DMS 273 (cell line): ENCODE measurements around the gene ABHD17B.
"Not testable (repeated sequence)": the region's sequence is repeated elsewhere in the genome, so short reads cannot be mapped to it uniquely, and the experiment has no call there.

Experiments
- DNase-seq: peaks from one replicate; lab custom pipeline; 2025; ENCODE audit not compliant: unreplicated experiment; lab: John Stamatoyannopoulos, UW

Gene ABHD17B

DNA sequence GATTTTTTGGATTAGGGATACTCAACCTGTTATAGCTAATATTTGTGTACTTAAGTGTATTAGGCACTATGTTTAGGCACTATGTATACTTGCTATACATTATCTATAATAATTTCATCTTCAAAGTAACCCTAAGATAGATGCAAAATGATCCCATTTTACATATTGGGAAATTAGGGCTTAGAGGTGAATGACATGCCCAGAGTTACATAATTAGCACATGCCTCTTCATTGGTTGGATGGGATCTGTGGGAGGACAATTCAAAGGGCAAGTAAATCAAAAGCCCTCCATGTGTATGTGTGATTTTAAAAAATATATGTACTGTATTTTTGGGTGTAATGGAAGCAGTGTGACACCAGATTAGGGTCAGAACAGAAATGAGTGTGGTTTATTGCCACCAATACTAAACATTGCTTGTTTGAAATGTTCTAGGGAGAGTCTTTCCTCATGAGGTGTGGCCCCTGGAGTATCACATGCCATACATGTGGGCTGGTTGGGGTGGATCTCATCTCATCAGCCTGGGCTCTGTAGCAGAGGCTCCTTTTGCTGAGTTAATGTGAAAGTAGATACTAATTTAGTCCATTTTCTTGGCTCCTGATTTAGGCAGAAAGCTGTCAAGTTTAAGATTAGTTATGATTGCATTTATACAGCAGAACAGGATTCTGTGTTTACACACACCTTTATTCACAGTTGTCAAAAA, 6.0 kb upstream of the ABHD17B start:
- no peak for DNase-seq

DNA sequence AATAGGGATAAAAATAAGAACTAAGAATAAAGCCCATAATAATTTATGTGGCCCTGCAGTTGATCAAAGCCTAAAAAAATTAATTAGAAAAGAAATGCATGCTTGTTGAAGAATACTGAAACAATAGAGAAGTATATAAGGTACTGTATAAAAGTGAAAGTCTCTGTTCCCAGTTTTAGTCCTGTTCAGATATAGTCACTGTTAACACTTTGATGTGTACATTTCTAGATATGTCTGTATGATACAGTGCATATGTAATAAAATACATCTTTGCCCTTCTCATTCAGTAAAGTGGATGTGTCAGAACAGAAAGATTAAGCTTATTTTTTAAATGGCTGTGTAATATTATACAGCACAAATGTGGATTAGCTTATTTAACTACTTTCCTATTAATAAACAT, 4.5 kb upstream of the ABHD17B start:
- no peak for DNase-seq

DNA sequence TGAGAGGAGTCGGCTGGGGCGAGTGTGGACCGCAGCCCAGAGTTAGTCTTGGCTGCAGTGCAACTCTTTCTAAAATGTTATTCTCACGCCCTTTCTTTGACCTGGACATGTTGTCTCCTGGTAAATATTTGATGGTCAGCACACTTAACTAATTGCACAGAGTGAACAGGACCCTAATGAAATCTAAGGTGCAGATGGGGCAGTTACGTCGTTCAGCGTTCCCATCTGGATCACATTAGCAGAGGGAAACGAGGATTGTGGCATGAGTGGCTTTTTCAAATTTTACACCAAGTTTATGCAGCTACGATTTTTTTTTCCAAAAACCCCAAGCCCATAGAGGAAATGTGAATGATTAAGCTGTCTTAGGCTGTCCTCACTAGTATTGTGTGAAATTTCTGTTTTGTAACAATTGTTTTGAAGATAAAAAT, 929 bp upstream of the ABHD17B start:
- peak; percentile 79 for DNase-seq

DNA sequence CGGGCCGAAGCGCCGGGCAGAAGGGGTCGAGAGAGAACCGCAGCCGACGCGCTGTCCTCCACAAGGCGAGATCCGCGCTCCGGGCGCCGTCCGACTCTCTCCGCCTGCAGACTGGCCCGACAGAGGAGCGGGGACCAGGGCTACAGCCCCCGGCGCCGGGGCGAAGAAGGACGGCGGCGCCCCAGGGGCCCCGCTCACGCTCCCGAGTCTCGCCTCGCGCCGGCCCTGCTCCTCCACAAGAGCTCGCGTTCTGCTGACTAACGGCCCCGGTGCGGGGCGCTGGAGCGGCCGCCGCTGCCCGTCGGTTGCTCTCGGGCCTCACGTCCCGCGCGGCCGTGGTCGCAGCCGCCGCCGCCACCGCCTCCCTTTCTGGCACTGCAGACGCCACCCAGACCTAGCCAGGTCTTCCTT, 338 bp downstream of the ABHD17B start:
- peak; percentile 80 for DNase-seq

DNA sequence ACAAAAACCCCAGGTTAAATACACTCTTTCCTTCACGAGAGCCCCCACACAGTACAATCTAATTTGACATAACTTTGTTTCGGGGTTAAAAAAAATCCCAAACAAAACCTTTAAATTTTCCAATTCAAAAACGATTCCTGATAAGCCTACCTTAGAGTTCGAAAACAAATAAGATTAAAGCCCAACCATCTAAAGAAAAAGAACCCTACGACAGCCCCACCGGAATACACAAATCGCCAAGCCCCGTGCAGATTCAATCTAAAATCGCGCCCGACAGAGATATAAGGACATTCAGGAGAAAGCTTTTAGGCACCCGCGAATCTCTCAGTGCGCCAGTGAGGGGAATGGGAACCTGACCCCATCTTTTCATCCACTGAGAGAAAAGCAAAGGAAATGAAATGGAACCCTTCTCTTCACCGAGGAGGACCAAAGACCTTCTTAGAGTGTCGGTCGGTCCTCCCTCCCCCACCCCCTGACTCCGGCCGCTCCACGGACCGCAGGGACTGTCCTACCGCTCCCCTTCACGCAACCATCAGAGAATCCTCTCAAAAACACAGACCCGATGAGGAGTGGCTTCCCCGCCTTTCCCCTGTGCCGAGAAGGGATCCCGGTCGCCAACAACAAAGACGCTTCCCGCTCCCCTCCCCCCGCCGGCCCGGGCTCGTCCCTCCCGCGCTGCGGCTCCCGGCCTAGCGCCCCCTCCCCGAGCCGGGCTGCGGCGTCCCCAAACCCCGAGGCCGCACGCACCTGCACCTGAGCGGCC, 925 bp downstream of the ABHD17B start:
- peak; percentile 78 for DNase-seq

DNA sequence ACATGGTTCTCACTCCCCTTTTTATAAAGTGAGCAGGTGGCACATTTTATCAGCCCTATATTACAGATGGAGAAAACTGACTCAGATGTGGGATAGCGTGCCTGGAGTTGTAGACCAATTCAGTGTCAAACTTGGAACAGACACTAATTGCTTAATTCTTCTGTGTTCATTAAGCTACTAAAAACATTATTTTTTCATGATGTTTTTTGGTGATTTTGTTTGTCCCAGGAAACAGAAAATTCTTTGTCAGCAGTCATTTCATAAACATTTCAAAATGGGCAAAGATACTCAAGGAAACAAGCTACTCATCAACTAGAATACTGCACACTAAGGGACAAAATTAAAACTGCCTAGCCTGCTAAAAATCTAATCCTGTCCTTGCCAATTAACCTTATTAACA, 2.2 kb downstream of the ABHD17B start:
- DNase-seq, result peak; percentile 34

DNA sequence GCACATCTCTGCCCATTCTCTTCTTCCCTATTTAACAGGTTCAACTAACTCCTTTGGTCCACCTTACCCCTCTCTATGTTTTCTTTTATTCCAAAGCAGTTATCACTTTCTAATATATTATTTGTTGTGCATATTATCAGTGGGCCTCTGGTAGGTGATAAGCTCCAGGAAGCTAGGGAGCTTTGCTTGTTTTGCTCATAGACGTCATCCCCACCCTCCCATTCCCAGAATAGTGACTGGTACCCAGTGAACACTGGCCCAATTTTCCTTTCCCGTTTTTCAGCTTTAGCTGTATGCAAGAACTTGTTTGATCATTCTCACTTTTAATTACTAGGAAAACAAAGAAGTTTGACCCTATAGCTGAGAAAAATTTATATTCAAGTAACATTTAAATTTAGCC, 6.9 kb downstream of the ABHD17B start:
- no peak for DNase-seq

DNA sequence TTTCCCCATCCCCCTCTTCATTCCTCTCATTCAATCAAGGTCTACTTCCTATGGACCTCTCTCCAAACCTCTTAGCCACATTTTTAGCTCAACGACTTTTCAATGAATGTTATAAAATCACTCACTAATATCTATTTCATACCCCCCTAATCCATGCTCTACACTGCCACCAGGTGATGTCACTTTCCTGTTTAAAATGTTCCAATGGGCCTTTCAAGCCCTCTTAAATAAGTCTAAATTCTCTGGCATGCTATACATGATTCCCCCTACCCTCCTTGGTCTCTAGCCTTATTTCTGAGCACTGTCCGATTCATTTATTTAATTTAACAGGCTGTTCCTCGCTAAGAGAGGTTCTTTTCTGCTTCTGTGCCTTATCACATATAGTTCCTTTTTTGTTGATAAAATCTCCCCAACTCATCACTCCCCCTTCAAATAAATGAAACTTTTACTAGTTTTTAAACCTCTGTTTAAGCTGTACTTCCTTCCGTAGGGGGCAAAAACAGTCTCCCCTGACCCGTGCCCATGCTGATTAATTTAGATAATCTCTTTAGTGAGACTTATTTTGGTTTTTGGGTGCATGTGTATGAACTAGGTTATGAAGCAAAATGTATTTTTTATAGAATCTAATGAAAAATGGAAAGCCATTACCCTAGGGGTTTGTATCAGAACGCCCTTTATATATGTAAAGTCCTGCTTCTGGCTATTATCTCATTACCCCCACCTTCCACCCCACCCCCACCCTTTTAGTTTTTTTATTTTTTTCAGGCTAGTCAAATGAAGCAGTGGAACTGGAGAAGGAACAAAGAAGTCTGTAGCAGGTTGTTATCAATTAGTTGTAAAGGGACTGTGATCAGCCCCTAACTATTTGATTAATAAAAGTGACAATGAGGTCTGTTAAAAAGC, 9.0 kb downstream of the ABHD17B start:
- DNase-seq, result no peak

DNA sequence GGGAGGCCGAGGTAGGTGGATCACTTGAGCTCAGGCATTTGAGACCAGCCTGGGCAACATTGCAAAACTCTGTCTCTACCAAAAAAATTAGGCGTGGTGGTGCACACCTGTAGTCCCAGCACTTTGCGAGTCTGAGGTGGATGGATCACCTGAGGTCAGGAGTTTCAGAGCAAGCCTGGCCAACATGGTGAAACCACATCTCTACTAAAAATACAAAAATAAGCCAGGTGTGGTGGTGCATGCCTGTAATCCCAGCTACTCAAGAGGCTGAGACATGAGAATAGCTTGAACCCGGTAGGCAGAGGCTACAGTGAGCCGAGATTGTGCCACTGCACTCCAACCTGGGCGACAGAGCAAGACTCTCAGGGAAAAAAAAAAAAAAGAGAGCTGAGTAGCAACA, 12.2 kb downstream of the ABHD17B start:
- not testable (repeated sequence) for DNase-seq

DNA sequence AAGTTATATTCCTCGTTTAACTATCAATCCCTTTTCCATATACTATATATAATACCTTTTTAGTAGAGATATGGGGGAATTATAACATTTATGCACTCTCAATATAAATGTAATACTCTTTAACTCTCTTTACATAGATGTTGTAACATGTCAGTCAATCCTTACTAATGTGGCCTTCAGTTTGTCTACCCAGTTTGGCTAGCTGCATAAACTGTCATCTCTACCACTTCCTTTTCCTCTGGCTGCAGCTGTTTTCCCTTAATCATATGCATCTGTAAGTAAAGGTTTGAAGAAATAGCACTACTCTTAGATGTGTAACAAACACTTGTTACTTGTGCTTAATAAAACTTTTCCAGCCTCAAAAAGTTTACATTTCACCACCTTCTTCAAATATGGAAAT, 13.4 kb downstream of the ABHD17B start:
- no peak for DNase-seq

DNA sequence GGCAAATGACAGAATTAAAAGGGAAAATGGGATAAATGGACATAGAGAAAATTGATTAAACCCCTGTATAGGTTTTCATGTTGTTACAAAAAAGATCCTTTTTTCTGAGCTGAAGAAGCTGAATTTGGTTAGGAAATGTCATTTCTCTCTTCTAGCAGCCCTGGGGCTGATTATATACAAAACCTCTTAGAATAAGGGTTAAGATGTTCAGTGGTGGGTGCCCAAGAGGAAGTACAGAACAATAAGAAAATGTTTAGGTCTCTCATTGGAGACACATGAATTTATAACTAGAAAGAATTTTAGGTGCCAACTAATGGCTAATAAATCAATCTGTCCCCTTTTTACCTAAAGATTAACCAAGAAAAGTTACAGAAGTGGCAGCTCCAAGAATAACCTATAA, 14.2 kb downstream of the ABHD17B start:
- DNase-seq, result no peak

DNA sequence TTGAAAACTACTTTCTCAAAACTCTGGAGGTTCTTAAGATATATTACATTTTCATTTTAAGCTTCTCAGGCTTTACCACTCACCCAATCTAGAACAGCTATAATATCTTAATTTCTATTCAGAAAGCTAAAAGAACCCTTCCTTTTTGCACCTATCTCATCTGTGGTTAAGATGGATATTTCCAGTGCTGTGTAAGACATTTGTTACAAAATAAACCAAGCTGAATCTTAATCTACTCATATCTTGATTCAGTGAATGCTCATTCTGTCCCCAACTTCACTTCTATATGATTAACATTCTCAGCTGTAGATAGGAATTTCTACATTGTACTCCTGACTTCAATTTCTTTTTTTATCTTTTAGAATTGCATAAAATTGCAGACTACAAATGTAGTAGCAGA, 15.0 kb downstream of the ABHD17B start:
- DNase-seq, result no peak

DNA sequence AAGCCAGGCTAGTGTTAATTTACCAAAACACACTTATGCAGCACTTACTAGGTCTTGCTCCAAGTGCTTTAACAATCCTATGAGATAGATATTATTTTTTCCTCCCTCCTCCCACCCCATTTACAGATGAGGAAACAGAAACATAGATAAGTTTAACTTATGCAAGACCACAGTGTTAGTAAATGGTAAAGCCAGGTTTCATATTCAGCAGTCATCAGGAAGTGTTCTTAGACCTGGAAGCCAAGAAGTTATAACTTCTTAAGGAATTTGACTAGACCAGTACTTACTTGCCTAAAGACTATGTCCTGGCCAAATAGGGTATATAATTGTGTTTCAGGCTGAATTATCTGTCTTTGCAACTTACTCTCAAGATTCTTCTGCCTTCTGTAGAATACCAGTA, 15.9 kb downstream of the ABHD17B start:
- no peak for DNase-seq

DNA sequence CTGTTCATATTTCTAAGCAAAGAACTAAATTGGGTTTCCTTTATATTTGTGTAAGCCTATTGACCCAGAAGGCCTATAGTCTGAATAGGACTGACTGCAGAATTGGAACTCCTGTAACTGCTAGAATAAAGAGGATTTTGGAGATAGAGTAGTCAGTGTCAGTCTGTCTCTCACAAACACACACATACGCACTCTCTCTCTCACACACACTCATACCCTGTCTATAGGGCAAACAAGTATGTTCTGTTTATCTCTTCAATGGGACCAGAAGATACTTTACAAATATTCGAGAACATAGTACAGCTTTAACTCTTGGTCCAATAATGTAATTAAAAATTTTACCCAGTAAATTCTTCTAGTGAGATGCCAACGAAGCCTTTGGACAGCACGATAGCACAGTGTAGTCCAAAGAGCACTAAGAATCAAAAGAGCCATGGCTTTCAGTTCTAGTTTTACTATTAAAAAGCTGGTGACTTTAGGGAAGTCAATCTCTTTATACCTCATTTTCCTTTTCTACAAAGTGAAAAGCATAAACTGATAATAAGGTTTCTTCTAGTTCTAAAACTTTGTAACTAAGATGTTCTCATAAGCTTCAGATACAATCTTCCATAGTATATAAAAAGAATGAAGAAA, 19.3 kb downstream of the ABHD17B start:
- no peak for DNase-seq

DNA sequence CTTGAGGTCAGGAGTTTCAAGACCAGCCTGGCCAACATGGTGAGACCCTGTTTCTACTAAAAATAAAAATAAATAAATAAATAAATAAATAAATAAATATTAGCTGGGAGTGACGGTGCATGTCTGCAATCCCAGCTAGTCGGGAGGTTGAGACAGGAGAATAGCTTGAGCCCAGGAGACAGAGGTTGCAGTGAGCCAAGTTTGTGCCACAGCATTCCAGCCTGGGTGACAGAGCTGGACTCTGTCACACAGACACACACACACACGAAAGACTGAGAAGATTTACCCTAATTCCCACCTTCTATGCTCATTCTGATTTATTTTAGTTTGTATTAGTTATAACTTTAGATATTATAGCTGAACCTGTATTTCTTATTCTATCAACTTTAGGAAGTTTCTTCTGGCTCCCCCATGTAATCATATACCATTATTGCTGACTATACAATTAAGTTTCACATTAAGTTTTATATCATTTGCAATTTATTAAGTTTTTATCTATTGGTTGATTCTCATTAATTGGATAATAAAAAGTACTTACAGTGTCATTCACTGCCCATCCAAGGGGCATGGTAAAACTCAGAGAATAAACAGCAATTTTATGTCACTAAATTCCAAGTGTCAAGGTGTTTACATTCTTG, 20.8 kb downstream of the ABHD17B start:
- no peak for DNase-seq

DNA sequence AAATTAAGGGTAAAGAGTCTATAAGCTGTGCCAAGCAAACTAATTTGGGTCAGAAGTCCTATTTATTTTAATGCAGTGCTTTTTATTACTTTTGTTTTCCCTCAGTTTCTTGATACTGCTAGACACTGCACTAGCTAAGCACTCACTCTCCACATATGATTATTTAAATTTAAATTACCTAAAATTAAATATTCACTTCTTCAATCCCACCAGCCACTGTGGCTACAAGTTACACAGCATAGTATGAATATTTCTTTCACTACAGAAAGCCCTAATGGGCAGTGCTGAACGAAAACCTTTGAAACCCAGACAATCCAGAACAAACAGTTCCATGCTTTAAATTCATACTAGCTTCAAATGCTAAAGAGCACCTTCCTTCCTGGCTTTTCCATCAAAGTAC, 23.6 kb downstream of the ABHD17B start:
- no peak for DNase-seq

DNA sequence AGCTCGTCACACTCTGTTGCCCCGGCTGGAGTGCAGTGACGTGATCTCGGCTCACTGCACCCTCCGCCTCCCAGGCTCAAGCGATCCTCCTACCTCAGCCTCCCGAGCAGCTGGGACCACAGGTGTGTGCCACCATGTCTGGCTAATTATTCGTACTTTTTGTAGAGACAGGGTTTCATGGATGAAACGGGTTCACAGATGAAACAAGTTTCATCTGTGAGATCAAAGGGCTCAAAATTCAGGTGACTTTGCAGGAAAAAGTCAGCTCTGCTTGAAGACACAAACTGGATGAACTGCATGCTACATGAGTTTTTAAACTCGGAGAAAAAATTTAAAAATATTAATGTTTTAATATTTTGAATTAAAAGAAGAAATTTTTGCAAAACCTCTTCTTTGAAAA, 24.5 kb downstream of the ABHD17B start:
- no peak for DNase-seq

DNA sequence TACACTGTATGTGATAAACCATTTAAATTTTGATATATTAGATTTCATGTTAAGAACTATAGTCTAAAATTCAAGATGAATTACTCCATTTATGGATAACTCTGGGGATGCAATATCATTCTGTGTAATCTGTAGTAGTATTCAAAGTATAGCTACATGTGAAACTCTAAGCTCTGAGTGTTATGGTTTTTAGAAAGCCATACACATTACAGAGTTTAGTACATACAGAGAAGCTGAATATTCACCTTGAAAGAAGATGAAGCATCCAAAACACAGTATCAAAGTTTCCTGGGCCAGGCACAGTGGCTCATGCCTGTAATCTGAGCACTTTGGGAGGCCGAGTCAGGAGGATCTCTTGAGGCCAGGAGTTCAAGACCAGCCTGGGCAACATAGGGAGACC, 25.0 kb downstream of the ABHD17B start:
- no peak for DNase-seq

DNA sequence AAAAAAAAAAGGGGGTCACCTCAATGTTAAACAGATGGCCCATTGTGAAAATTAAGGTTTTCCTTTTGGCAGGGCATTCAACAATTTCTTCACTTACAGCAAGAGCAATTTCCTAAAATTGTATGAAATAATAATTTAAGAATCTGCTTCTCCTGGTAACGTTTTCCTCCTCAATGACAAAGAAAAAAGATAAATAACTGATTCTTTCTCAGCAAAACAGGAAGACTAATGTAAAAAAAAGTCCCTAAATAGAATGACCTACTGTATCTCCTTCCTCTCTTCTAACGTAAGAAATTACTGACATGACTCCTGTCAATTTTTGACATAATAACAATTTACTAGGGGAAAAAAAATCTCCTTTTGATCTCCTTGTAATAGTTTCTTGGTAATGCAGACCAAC, 25.5 kb downstream of the ABHD17B start:
- DNase-seq, result no peak

DNA sequence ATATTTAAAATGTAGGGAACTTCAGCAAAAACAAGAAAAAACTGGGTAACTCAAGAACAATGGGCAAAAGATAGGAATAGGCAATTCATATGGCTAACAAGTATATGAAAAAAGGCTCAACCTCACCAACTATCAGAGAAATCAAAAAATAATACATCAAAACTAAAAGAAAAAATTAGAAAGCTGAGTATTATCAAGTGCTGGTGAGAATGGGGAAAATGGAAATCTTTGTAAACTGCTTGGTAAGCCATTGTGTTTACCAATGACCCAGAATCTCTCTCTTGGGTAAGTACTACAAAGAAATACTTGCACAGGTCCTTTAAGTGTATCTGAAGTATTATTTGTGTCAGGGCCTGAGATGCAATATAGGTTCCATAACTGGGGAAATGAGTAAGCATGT, 27.0 kb downstream of the ABHD17B start:
- DNase-seq, result no peak
